Epithelial cell of proximal tubule (primary cell): Measurements from ENCODE around the gene LZIC. TPM values are rescaled to one million over a fixed set of nuclear protein-coding genes. Genes with fewer than 3 reads are reported as not detected.
"Not testable (repeated sequence)": the region's sequence is repeated elsewhere in the genome, so short reads cannot be mapped to it uniquely, and the experiment has no call there.

Experiments
- DNase-seq: peaks from one replicate; pipeline ENCODE4 v3.0.0-alpha.2; 2011; ENCODE audit warnings: low read depth
- H3K4me3 ChIP-seq: 2 replicates; pipeline ENCODE4 v1.5.1; 2011; ENCODE audit warnings: low read depth, mild to moderate bottlenecking, low read length
- total RNA-seq: library from RNA; depleted of rRNA; stranded (reverse); fragments of >200 nt; gene quantifications from 2 replicates; pipeline ENCODE4 v1.2.3, GENCODE V29; 2015
- TF ChIP-seq, protein P1 (sequence below): conservative IDR thresholded peaks from 2 replicates; pipeline ENCODE4 v1.5.1; 2012; ENCODE audit warnings: low read depth, mild to moderate bottlenecking, low read length

Gene LZIC
- total RNA-seq, 1 donor from 2014 or later: 20.6 TPM

- H3K4me3 ChIP-seq: no peak overlapping the region
- TF ChIP-seq, protein P1, sequence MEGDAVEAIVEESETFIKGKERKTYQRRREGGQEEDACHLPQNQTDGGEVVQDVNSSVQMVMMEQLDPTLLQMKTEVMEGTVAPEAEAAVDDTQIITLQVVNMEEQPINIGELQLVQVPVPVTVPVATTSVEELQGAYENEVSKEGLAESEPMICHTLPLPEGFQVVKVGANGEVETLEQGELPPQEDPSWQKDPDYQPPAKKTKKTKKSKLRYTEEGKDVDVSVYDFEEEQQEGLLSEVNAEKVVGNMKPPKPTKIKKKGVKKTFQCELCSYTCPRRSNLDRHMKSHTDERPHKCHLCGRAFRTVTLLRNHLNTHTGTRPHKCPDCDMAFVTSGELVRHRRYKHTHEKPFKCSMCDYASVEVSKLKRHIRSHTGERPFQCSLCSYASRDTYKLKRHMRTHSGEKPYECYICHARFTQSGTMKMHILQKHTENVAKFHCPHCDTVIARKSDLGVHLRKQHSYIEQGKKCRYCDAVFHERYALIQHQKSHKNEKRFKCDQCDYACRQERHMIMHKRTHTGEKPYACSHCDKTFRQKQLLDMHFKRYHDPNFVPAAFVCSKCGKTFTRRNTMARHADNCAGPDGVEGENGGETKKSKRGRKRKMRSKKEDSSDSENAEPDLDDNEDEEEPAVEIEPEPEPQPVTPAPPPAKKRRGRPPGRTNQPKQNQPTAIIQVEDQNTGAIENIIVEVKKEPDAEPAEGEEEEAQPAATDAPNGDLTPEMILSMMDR: no peak
- no peak for DNase-seq
Measured at GRCh38 chr1:9927259-9927658, 15.9 kb downstream of the LZIC start.

DNA sequence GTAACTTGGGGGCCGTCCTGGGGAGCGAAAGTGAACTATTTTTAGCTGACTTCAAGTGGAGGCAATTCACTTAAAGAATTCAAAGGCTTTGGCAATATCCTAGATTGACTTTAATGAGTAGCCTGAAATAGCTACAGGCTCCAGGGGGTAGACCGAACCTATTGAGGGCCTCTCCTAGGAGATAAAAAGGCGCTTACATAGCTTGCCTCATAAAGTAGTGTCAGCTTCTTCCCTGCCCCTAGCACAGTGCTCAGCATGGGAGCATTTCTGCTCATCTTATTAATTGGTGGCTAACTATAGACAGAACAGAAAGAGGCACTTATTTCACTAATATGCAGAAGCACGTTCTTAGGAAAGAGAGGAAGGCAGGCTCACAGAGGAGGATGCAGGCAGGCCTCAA is 20.8 kb downstream of the LZIC start:
- TF ChIP-seq, protein P1: no peak
- no peak for DNase-seq
- no peak overlapping the region for H3K4me3 ChIP-seq

DNA sequence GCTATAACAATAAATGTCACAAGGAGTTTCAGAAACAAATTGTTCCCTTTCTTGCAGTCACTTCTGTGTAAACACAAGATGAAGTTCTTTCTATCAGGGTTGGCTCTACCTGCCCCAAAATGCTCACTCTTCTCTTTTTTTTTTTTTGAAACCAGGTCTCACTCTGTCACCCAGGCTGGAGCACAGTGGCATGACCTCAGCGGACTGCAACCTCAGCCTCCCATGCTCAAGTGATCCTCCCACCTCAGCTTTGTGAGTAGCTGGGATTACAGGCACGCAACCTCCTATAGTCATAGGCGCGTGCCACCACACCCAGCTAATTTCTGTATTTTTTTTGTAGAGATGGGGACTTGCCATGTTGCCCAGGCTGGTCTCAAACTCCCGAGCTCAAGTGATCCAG is 22.6 kb downstream of the LZIC start:
- TF ChIP-seq, protein P1: no peak
- no peak overlapping the region for H3K4me3 ChIP-seq
- no peak for DNase-seq

DNA sequence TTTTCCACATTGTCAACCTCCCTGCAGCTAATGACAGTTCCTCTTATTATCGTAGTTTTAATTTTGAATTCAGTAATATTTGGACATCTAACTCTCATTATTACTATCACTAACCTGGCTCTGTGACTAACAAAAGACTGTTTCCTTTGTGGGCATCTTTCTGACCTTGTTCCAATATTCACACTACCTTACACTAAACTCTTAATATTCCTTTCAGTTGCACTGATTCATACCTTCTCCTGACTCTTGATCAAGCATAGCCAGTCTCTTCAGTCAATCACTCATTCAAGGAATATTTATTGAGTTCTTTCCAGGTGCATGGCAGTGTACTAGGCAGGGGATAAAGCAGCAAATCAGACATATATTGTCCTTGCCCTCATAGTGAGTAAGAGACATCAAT is 25.3 kb downstream of the LZIC start:
- TF ChIP-seq, protein P1: no peak
- no peak for DNase-seq
- no peak overlapping the region for H3K4me3 ChIP-seq

DNA sequence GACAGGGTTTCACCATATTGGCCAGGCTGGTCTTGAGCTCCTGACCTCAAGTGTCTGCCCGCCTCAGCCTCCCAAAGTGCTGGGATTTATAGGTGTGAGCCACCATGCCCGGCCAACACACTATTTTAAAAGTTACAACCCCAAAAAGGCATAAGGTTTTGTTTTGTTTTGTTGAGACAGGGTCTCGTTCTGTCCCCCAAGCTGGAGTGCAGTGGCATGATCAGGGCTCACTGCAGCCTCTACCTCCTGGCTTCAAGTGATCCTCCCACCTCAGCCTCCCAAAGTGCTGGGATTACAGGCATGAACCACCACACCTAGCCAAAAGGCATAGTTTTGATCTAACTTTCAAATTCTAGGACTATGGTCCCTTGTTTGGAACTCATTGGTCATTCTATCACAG is 25.7 kb downstream of the LZIC start:
- DNase-seq: not testable (repeated sequence)

GRCh38 chr1:9916452-9916851 is 26.7 kb downstream of the LZIC start:
- TF ChIP-seq, protein P1: no peak
- no peak overlapping the region for H3K4me3 ChIP-seq
- DNase-seq: no peak

More for the DNA sequence above, 25.7 kb downstream of the LZIC start:
- H3K4me3 ChIP-seq: not testable (repeated sequence)

- TF ChIP-seq, protein P1: no peak
- DNase-seq: no peak
- H3K4me3 ChIP-seq: no peak overlapping the region
Measured at GRCh38 chr1:9914610-9914937, 28.6 kb downstream of the LZIC start.

DNA sequence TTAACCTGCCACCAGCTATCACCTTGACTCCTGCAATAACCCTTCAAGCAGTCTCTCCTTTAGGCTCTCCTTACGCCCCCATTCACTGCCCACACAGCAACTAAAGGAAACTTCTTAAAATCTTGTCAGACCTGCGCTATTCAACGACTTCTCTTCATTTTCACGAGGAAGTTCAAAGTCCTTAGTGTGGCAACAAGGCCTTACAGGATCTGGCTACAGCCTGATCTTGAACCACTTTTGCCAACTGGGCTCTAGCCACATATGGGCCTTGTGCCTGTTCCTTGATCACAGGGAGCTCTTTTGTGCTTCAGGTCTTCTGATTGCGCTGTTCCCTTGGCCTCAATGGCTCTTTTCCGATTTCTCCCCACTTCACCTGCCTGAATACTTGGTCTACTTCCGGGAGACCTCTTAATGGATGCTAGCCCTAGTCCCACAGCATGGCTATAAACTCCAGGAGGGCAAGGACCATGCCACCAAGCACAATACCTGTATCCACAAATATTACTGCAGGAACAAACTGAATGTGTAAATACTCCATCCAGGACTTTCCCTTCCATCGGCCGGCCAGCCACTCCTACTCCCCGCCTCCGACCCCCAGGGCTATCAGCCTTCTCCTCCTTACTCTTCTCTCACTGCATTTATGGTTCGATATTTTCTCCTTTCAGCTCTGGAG is 30.8 kb downstream of the LZIC start:
- no peak for DNase-seq
- H3K4me3 ChIP-seq: no peak overlapping the region
- TF ChIP-seq, protein P1: no peak
